Measurements from ENCODE around the gene PNPO.

The PNPO gene

GRCh38 chr17:47966079-47966519, 24.7 kb downstream of the PNPO start:
- Mint-ChIP-seq H3K27me3 (no peaks in the 10 kb centered on the region), H3K27ac (no peak overlapping the region), H3K4me3 (no peak overlapping the region), H3K4me1 (ENCODE audit: low read depth) (peaks cover 17% of the 10 kb centered on the region), H3K36me3 (ENCODE audit: low read depth) (peaks cover 4% of the 10 kb centered on the region), H3K9me3 (no peaks in the 10 kb centered on the region)
- intact Hi-C loops (cut with micrococcal nuclease) = no loop called here

GRCh38 chr17:47967607-47968252, 26.4 kb downstream of the PNPO start:
- H3K27me3 Mint-ChIP-seq = no peaks in the 10 kb centered on the region
- H3K36me3 Mint-ChIP-seq (ENCODE audit: low read depth) = peaks cover 7% of the 10 kb centered on the region
- H3K4me3 Mint-ChIP-seq = no peak overlapping the region
- H3K4me1 Mint-ChIP-seq (ENCODE audit: low read depth) = peaks cover 27% of the 10 kb centered on the region
- no peaks in the 10 kb centered on the region for H3K9me3 Mint-ChIP-seq
- intact Hi-C loops (cut with micrococcal nuclease) = no loop called here
- no peak overlapping the region for H3K27ac Mint-ChIP-seq

- Mint-ChIP-seq H3K27ac (no peak overlapping the region), H3K9me3 (no peaks in the 10 kb centered on the region), H3K36me3 (ENCODE audit: low read depth) (peaks cover 15% of the 10 kb centered on the region), H3K4me3 (no peak overlapping the region), H3K27me3 (no peaks in the 10 kb centered on the region), H3K4me1 (ENCODE audit: low read depth) (peaks cover 27% of the 10 kb centered on the region)
- intact Hi-C loops (cut with micrococcal nuclease) = no loop called here
Measured at GRCh38 chr17:47968836-47969235, 27.5 kb downstream of the PNPO start.

- intact Hi-C loops (cut with micrococcal nuclease) = loop anchor here (1.0 to 2.0 kb wide), 3 partner anchors 21 to 127 kb away; partner anchors contain the start of gene SP2
- Mint-ChIP-seq H3K27ac (peak overlapping the region; percentile 90), H3K4me3 (peak overlapping the region; percentile 93), H3K27me3 (no peaks in the 10 kb centered on the region), H3K36me3 (ENCODE audit: low read depth) (peaks cover 27% of the 10 kb centered on the region), H3K9me3 (no peaks in the 10 kb centered on the region), H3K4me1 (ENCODE audit: low read depth) (peaks cover 27% of the 10 kb centered on the region)
Measured at GRCh38 chr17:47969930-47970724, 28.8 kb downstream of the PNPO start.

- Mint-ChIP-seq H3K27me3 (no peaks in the 10 kb centered on the region), H3K4me3 (peak within 1 kb of the TSS; percentile 93), H3K9me3 (no peaks in the 10 kb centered on the region), H3K36me3 (ENCODE audit: low read depth) (peaks cover 35% of the 10 kb centered on the region), H3K4me1 (ENCODE audit: low read depth) (peaks cover 27% of the 10 kb centered on the region), H3K27ac (peak within 1 kb of the TSS; percentile 90)
- intact Hi-C loops (cut with micrococcal nuclease) = loop anchor here (1.0 to 2.0 kb wide), 3 partner anchors 22 to 128 kb away; partner anchors contain the start of gene SP2
Measured at GRCh38 chr17:47970725-47971499, 29.5 kb downstream of the PNPO start, which contains the start of gene CDK5RAP3. CDK5RAP3 (plus strand) TSS chr17:47971113; CDS start chr17:47971147, 34 bp downstream.

GRCh38 chr17:47973541-47973940, 32.2 kb downstream of the PNPO start:
- H3K36me3 Mint-ChIP-seq (ENCODE audit: low read depth) = peaks cover 62% of the 10 kb centered on the region
- intact Hi-C loops (cut with micrococcal nuclease) = no loop called here
- no peaks in the 10 kb centered on the region for H3K27me3 Mint-ChIP-seq
- H3K9me3 Mint-ChIP-seq = no peaks in the 10 kb centered on the region
- no peak overlapping the region for H3K27ac Mint-ChIP-seq
- no peak overlapping the region for H3K4me3 Mint-ChIP-seq
- peaks cover 24% of the 10 kb centered on the region for H3K4me1 Mint-ChIP-seq (ENCODE audit: low read depth)

GRCh38 chr17:47975189-47975822, 33.9 kb downstream of the PNPO start:
- intact Hi-C loops (cut with micrococcal nuclease) = no loop called here
- Mint-ChIP-seq H3K9me3 (no peaks in the 10 kb centered on the region), H3K27me3 (no peaks in the 10 kb centered on the region), H3K4me1 (ENCODE audit: low read depth) (peaks cover 33% of the 10 kb centered on the region), H3K4me3 (no peak overlapping the region), H3K27ac (no peak overlapping the region), H3K36me3 (ENCODE audit: low read depth) (peaks cover 79% of the 10 kb centered on the region)

- no peaks in the 10 kb centered on the region for H3K9me3 Mint-ChIP-seq
- peaks cover 35% of the 10 kb centered on the region for H3K4me1 Mint-ChIP-seq (ENCODE audit: low read depth)
- H3K4me3 Mint-ChIP-seq = no peak overlapping the region
- H3K27ac Mint-ChIP-seq = no peak overlapping the region
- H3K27me3 Mint-ChIP-seq = no peaks in the 10 kb centered on the region
- intact Hi-C loops (cut with micrococcal nuclease) = no loop called here
- peaks cover 83% of the 10 kb centered on the region for H3K36me3 Mint-ChIP-seq (ENCODE audit: low read depth)
Measured at GRCh38 chr17:47975823-47976205, 34.4 kb downstream of the PNPO start.

GRCh38 chr17:47978324-47978723, 37.0 kb downstream of the PNPO start:
- Mint-ChIP-seq H3K4me1 (ENCODE audit: low read depth) (peaks cover 50% of the 10 kb centered on the region), H3K27ac (no peak overlapping the region), H3K9me3 (no peaks in the 10 kb centered on the region), H3K36me3 (ENCODE audit: low read depth) (peaks cover 98% of the 10 kb centered on the region), H3K4me3 (no peak overlapping the region), H3K27me3 (no peaks in the 10 kb centered on the region)
- intact Hi-C loops (cut with micrococcal nuclease) = loop anchor here (1.0 kb wide), 1 partner anchor 40 kb away; no protein-coding TSS in a partner anchor

GRCh38 chr17:47980541-47980940, 39.2 kb downstream of the PNPO start:
- H3K27ac Mint-ChIP-seq = peak overlapping the region; percentile 53
- peak overlapping the region; percentile 46 for H3K4me3 Mint-ChIP-seq
- peaks cover 61% of the 10 kb centered on the region for H3K4me1 Mint-ChIP-seq (ENCODE audit: low read depth)
- H3K27me3 Mint-ChIP-seq = no peaks in the 10 kb centered on the region
- intact Hi-C loops (cut with micrococcal nuclease) = no loop called here
- no peaks in the 10 kb centered on the region for H3K9me3 Mint-ChIP-seq
- H3K36me3 Mint-ChIP-seq (ENCODE audit: low read depth) = peaks cover 92% of the 10 kb centered on the region

- H3K4me1 Mint-ChIP-seq (ENCODE audit: low read depth) = peaks cover 61% of the 10 kb centered on the region
- no peaks in the 10 kb centered on the region for H3K9me3 Mint-ChIP-seq
- no peak overlapping the region for H3K4me3 Mint-ChIP-seq
- H3K27ac Mint-ChIP-seq = peak overlapping the region; percentile 53
- peaks cover 92% of the 10 kb centered on the region for H3K36me3 Mint-ChIP-seq (ENCODE audit: low read depth)
- H3K27me3 Mint-ChIP-seq = no peaks in the 10 kb centered on the region
- intact Hi-C loops (cut with micrococcal nuclease) = no loop called here
Measured at GRCh38 chr17:47981462-47981861, 40.1 kb downstream of the PNPO start.

- no peak overlapping the region for H3K4me3 Mint-ChIP-seq
- intact Hi-C loops (cut with micrococcal nuclease) = no loop called here
- H3K27ac Mint-ChIP-seq = peak overlapping the region; percentile 83
- peaks cover 86% of the 10 kb centered on the region for H3K36me3 Mint-ChIP-seq (ENCODE audit: low read depth)
- H3K4me1 Mint-ChIP-seq (ENCODE audit: low read depth) = peaks cover 64% of the 10 kb centered on the region
- peaks cover under 1% of the 10 kb centered on the region for H3K27me3 Mint-ChIP-seq
- H3K9me3 Mint-ChIP-seq = no peaks in the 10 kb centered on the region
Measured at GRCh38 chr17:47982091-47982617, 40.8 kb downstream of the PNPO start.

GRCh38 chr17:47982645-47983390, 41.4 kb downstream of the PNPO start:
- Mint-ChIP-seq H3K4me1 (ENCODE audit: low read depth) (peaks cover 66% of the 10 kb centered on the region), H3K36me3 (ENCODE audit: low read depth) (peaks cover 80% of the 10 kb centered on the region), H3K4me3 (peak overlapping the region; percentile 46), H3K27me3 (peaks cover 7% of the 10 kb centered on the region), H3K9me3 (no peaks in the 10 kb centered on the region), H3K27ac (peak overlapping the region; percentile 83)
- intact Hi-C loops (cut with micrococcal nuclease) = no loop called here
